Suppressor macrophage treated with lipopolysaccharide for 4 hours (primary cell): Measurements from ENCODE around the gene KANSL3.
A peak's percentile ranks its signal among the peaks of the same experiment; 100 is the strongest.
"Not testable (repeated sequence)": the region's sequence is repeated elsewhere in the genome, so short reads cannot be mapped to it uniquely, and the experiment has no call there.

Experiments used
- DNase-seq: peaks from one replicate; pipeline ENCODE4 v3.0.0-alpha.2; 2020

KANSL3 gene

DNA sequence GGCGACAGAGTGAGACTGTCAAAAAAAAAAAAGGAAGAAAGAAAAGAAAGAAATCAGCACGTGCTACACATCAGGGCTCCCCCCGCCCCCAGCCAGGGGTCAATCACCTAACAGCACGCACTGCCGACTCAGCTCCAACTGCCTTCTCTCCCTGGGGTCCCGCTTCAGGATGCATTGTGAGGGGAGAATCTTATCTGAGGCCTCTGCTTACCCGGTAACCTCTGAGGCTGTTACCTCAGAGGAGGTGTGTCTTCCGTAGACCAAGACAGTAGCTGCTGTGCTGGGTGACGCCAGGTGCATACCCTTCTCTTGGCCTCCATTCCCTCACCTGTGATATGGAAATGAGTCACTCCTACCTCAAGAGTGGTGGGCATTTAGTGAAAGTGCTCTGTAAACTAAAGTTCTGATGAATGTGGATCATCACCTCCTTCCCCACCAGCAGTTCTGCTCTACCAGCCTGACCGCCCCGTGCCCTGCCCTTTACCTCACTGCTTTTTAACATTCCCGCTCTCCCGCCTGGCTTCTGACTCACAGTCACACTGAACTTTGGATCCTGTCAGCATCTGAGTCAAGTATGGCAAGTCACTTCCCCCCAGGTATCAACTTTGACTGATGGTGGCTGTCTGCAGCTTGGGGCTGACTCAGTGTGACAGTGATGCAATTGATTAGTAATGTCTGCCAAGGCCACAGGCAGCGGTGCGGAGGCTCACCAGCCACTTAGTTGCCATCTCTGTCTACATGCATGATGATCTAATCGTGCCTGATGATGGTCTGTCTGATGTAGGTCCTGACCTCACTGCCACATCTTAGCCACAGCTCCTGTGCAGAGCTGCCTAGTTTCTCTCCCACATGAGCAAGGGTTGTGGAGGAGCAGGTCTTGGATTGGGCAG lies 81.4 kb downstream of the KANSL3 start:
- DNase-seq, result peak; percentile 97

DNA sequence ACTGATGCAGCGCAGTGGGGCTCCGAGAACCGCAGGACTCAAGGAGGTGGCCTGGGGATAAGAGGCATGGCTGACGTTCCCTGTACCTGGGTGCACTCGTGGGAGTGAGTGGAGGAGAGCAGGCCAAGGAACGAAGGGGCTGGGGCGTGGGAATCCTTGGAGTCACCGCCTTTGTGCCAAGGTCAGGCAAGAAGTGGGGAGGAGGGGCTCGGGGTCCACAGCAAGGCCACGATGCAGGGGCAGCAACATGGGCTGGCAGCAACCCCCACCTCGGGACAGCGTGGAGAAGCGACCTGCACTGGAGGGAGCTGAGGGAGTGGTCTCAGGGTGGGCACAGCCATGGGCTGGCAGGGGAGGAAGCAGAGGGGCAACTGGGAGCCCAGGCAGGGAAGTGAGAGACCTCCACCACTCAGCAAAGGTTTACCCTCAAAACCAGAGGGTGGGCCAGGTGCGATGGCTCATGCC lies 82.9 kb downstream of the KANSL3 start:
- DNase-seq, result no peak

DNA sequence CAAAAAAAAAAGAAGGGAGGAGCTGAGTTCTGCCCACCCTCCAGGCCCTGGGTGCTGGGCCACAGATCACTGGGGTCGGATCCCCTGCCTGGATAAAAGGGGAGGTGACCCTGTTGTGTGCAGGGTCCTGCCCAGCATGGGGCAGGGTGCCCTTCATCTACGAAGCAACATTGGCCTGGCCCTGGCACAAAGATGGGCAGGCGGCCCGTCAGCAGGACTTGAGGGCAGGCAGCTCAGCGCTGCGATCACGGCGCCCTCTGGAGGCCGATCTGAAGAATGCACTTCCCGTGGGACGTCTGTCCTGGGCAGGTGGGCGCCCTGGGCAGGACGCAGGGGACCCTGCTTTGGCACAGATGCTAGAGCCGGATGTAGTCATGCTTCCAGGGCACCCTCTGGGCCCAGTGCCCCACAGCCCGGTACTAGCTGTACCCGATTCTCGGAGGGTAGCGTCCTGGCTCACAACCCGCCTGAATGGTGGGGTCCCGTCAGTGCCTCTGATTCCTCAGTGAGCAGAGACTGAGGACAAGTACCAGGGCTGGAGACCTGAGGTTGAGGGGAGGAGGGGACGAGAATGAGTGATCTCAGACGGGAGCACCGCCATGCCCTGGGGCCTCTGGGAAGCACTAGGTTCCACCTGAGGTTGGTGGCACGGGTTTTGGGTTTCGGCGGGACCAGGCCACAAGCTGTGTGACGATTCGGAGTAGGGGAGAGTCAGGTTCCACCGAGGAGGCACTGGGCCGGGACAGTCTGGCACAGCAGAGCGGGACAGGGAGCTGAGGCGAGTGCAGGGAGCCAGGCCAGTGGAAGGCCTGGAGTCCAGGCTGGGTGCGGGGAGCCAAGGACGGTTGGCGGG lies 83.6 kb downstream of the KANSL3 start:
- peak; percentile 62 for DNase-seq

DNA sequence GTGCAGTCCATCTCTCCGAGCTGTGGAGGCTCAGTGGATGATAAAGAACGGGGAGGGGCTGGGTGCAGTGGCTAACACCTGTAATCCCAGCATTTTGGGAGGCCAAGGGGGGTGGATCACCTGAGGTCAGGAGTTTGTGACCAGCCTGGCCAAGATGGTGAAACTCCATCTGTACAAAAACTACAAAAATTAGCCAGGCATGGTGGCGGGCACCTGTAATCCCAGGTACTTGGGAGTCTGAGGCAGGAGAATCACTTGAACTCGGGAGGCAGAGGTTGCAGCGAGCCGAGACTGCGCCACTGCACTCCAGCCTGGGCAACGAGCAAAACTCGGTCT lies 84.2 kb downstream of the KANSL3 start:
- not testable (repeated sequence) for DNase-seq

DNA sequence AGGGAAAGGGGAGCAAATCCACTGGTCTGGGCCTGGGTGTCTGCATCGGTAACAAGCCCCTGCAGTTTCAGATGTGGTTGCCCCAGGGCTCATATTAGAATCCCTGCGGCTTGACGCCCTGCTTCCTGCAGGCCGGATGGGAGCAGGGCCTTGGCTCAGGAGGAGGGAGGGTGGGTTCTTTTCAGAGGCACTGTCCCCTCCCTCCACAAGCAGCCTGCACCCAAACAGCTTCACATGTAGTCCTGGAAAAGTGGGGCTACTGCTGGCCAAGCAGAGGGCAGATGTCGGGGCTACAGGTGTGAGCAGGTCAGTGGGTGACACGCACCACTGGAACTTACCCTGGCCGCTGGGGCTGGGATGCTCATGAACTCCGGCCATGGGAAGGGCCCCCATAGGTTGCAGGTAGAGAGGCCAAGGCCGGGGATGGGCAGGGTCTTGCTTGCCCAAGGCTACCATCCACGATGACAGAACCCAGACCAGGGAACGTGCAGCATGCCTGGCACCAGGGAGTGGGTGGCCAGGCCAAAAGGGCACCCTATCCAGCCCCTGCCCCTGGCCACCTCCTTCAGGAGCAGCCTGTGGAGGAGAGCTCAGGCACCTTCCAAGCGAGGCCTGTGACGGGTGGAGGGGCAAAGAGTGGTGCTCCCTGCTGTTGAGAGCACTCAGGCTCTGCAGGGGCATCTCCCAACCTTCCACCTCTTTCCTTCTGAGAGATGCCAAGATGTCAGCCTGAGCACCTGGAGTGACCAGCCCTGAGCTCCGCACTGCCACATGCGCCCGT lies 84.7 kb downstream of the KANSL3 start:
- DNase-seq, result no peak

DNA sequence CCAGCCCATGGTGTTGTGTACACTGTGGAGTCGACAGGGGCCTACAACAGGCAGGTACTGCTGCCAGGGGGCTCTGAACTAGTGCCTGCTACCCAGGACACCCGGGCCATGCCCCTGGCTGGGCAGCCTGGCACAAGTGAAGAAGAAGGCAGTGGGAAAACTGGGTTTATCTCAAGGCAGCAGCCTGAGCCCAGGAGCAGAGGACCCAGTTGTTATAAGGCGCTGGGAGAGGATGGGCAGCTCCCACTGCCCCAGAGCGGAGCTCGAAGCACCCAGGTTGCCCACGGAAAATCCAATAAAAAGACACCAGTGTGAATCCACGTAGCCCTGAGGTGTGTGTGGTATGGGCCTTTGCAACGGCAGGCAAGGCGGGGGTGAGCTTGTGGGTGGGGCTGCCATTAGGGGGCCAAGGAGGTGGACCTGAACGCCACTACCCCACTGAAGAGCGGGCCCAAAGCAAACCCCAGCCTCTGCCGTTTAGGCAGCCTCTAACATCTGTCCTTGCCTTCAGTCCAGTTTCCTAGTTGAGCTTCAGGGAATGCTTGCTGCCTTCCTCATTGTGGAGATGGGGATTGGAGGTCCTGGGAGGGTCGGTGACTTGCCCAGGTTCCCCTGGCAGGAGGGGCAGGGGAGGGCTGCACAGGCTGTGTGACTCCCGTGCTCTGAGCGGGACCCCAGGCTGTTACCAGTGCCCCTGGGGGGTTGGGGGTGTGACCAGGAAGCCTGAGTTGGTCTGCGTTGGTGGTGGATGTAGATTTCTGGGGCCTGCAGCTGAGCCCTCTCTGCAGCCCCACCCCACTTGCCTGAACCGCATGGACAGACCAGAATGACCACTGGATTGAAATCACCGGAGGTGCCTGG lies 85.6 kb downstream of the KANSL3 start:
- no peak for DNase-seq

DNA sequence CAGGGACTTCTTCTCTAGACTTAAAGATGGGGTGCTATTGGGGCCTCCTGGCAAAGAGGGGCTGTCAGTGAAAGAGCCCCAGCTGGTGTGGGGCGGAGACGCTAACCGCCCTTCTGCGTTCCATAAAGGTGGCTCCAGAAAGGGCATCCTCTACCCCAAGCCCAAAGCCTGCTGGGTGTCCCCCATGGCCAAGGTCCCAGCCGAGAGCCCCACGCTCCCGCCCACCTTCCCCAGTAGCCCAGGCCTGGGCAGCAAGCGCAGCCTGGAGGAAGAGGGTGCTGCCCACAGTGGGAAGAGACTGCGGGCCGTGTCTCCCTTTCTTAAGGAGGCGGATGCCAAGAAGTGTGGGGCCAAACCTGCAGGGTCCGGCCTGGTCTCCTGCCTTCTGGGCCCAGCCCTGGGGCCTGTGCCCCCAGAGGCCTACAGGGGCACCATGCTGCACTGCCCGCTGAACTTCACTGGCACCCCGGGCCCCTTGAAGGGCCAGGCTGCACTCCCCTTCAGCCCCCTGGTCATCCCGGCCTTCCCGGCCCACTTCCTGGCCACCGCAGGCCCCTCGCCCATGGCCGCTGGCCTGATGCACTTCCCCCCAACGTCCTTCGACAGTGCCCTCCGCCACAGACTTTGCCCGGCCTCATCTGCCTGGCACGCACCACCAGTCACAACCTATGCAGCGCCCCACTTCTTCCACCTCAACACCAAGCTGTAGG lies 86.4 kb downstream of the KANSL3 start:
- no peak for DNase-seq

DNA sequence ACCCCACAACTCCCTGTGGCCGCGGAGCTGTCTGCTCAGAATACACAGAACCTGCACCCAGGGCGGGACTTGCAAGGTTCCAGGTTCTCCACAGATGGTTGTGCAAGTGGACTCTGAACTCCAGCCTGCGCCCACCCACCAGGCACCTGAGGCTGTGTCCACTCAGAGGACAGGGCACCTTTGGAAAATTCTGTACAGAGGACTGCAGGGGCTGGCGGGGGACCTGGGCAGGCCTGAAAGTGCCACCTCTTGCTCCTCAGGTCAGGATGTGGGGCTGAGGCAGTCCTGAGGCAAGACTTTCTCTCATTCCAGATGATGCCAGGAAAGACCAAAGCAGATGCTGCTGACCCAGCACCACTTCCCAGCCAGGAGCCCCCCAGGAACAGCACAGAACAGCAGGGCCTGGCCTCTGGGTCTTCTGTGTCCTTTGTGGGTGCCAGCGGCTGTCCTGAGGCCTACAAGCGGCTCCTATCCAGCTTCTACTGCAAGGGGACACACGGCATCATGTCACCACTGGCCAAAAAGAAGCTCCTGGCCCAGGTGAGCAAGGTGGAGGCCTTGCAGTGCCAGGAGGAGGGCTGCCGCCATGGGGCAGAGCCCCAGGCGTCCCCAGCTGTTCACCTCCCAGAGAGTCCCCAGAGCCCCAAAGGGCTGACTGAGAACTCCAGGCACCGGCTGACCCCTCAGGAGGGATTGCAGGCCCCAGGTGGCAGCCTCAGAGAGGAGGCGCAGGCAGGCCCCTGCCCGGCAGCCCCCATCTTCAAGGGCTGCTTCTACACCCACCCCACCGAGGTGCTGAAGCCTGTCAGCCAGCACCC lies 87.1 kb downstream of the KANSL3 start:
- no peak for DNase-seq

DNA sequence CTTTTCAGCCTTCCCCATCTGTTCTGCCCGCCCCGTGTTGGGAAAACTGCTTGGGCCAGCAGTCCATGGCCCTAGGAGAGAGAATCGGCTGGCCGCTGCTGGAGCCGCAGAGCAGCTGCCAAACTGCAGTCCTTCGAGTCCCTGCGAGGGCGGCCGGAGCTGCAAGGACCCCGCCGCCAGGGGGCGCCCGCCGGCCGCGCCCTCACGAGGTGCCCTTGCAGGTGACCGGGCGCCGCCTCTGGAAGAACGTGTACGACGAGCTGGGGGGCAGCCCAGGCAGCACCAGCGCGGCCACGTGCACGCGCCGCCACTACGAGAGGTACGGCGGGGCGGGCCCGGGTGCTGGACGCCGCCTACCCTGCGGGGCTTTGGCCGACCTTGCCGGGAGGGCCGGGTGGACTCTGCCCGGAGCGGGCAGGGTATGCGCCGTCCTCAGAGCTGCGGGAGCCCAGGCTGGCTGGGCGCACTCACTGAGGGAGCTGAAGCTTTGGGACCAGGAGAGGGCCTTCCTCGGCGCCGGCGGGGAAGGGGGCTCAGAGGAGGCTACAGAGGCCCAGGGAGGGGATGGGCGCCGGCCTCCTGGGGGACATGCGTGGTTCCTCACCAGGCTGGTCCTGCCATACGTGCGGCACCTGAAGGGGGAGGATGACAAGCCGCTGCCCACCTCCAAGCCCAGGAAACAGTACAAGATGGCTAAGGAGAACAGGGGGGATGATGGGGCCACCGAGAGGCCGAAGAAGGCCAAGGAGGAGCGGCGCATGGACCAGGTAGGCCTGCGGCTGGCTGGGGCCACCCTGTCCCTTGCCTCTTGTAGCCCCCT lies 87.9 kb downstream of the KANSL3 start:
- DNase-seq, result no peak

DNA sequence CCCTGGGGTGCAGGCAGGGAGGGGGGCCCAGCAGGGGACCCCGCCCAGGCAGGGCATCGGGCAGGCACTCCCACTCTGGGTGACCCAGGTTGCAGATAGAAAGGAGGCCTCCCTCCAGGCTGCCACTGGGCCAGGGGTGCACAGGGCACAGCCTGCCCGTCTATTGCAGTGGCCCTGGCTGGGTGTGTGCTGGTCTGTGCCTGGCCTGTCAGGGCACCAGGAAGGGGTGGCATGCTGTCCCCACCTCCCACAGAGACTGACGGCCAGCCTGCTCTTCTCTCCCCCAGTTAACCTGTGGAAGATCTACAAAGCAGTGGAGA lies 88.7 kb downstream of the KANSL3 start:
- DNase-seq, result no peak

DNA sequence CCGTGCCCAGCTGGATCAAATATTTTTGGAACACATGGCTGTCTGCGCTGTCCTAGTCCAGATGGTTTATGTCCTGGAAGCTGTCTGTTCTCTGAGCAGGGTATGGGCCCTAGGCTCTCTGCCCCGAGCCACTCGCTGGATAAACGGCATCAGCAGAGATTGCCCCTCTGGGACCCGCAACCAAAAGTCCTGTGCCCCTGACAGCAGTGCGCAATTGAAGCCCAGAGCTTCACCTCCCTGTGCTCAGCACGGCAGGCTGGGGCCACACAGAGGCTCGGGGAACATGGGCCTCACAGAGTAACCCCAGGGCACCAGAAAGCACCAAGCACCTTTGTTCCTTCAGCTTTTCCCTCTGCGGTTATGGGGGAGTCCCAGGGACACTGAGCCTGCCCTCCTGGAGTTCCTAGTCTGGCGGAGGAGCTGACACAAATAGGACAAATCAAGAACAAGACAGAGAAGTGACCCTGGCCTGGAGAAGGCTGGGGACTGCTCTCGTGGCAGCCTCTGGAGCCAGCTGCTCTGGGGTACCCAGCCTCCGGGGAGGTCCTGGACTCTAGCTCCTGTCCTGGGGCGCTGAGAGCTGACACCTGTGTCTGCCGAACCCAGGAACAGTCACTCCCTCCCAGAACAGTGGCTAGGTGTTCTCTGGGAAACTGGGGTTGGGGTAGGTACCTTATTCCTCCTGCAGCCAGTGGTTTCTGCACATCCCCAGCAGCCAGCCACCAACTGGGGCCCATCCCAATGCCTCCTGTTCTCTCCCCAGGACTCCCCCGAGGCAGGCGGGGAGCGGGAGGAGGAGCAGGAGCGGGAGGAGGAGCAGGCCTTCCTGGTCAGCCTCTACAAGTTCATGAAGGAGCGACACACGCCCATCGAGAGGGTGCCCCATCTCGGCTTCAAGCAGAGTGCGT lies 89.3 kb downstream of the KANSL3 start:
- DNase-seq, result no peak

DNA sequence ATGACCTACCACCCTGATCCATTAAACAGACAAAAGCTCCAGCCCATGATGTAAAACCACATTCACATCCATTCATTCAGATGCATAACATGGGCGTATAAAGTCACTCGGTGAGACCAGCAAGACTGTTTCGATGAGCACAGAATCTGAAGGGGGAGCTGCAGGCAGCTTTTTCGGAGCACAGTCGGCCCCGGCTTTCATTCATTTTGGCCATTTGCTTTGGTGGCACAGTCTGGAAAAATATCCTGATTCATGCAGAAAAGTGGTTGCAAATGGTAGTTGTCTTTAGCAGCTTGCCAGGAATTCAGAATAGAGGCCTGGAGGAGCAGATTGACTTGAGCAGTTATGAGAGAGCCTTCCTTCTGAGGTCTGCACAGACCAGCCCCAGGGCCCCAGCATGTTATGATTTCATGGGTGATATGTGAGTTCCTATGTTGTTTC lies 90.4 kb downstream of the KANSL3 start:
- DNase-seq, result no peak

DNA sequence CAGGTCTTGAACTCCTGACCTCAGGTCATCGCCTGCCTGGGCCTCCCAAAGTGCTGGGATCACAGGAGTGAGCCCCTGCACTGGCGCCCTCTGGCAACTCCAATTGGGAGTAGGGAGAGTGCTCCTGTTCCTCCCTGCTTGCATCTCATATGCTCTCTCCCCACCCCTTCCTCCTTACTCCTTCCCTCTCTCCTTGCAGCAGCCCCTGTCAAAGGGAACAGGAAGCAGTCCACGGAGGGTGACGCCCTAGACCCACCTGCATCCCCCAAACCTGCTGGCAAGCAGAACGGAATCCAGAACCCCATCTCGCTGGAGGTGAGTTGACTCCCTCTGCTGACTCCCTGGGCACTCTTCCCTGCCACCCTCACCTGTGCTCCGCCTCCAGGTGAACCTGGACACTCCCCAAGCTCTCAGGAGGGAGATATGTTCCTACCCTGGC lies 90.9 kb downstream of the KANSL3 start:
- DNase-seq, result no peak

DNA sequence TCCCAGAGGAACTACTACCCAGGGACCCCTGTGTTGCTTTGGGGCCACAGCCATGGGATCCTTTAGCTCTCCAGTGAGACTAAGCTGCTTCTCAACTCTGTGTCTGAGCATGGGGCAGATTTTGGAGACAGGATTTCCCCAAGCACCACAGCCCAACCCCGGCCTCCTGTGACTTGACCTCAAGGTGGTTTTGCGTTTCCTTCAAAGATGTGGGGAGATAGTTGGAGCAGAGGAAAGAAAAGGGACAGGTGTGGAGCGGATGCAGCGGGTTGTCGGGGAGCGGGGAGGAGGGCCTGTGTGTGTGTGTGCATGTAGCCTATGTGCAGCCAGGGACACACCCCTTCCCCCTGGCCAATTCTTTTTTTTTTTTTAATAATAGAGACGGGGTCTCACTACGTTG lies 91.3 kb downstream of the KANSL3 start:
- DNase-seq, result no peak

DNA sequence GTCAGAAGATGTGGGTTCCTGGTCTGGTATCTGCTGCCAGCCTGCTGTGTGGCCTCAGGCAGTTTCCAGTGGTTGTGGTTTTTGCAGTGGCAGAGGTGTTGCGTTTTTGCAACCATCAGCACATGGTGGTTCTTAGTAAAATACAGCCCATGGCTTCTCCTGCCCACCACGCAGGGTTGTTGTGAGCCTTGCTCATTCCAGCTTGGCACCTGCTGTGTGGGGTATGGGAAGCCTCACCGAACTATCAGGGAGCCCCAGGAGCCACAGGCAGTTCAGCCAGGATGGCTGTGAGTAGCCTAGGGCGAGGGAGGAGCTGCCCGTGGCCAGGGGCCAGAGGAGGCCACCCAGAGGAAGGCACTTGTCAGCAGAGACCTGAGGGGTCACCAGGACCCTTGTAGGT lies 91.8 kb downstream of the KANSL3 start:
- no peak for DNase-seq
